Inferior parietal cortex (tissue), 1 donor: ENCODE data around the gene HAUS6.
"Not testable (repeated sequence)": the region's sequence is repeated elsewhere in the genome, so short reads cannot be mapped to it uniquely, and the experiment has no call there.

ENCODE experiments used
- DNase-seq: peaks from one replicate; pipeline ENCODE4 v3.0.0-alpha.2; 2016; ENCODE audit errors: extremely low spot score

HAUS6 gene

DNA sequence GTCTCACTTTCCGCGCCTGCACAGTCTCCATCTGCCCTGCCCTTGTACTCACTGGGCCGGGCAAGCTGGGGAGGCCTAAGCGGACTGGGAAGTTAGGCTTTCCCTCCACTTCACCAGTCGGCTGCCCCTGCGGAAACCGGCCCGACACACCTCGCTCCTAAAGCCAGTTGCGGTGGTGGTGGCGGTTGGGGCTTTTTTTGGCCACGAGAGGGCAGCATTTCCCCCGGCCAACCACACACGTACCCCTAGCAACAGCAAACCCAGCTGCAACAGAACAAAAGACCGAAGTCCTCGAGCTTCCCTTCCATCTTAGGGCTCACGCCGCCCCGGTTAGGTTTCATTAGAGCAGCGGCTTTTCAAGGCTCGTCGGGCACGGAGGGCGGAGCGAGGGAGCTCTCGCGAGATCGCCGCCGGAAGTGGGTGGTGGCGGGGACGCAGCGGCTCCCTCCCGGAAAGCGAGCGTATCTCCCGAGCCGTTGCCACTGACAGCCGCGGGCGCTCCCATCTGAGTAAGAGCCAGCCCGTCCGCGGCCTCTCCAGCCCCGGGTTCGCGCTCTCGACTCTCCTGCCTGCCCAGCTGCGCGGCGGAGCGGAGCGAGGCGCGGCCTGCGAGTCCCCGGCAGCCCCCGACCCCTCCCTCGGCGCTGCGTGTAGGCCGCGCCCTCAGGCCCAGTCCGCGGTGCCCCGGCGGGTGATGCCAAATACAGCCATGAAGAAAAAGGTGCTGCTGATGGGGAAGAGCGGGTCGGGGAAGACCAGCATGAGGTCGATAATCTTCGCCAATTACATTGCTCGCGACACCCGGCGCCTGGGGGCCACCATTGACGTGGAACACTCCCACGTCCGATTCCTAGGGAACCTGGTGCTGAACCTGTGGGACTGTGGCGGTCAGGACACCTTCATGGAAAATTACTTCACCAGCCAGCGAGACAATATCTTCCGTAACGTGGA lies 53.5 kb downstream of the HAUS6 start, which contains the start of gene RRAGA:
Gene RRAGA, plus strand, starts transcription at position 462 of the 951 bp plus-strand sequence. Its CDS starts 233 bp downstream, at position 695.
- DNase-seq = peak; percentile 94

DNA sequence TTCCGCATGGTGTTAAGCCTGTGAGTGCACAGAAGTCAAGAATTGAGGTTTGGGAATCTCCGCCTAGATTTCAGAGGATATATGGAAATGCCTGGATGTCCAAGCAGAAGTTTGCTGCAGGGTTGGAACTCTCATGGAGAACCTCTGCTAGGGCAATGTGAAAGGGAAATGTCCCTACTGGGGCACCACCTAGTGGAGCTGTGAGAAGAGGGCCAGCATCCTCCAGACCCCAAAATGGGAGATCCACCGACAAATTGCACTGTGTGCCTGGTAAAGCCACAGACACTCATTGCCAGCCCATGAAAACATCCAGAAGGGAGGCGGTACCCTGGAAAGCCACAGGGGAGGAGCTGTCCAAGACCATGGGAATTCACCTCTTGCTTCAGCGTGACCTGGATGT lies 66.1 kb downstream of the HAUS6 start:
- DNase-seq = no peak

GRCh38 chr9:19033015-19033414 lies 69.7 kb downstream of the HAUS6 start, which contains the start of gene SAXO1:
TSS of gene SAXO1 (minus strand) at chr9:19033209. CDS start at chr9:19032908, 301 bp downstream.
- DNase-seq = no peak

- no peak for DNase-seq
Measured at GRCh38 chr9:19032406-19032805, 70.3 kb downstream of the HAUS6 start.

GRCh38 chr9:19030899-19031298 lies 71.8 kb downstream of the HAUS6 start:
- DNase-seq = no peak

- peak; percentile 83 for DNase-seq
Measured at GRCh38 chr9:19028835-19029451, 73.8 kb downstream of the HAUS6 start.

GRCh38 chr9:19027825-19028224 lies 74.9 kb downstream of the HAUS6 start:
- no peak for DNase-seq

DNA sequence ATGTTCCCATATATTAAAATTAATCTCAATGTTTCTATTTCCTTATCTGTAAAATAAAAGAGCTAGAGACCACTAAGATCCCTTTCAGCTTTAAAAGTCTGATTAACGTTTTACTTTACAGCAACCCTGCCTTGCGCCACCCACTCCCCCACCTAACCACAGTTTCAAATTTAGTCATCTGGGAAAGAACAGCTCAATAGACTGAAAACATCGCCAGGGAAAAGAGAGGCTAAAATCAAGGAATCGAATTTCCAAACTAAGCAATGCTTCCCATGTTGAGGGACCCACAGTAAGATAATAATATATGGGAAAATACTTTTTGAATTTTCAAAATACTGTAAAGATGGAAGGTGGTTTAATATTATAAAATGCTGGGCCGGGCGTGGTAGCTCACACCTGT lies 76.3 kb downstream of the HAUS6 start:
- no peak for DNase-seq

GRCh38 chr9:19023078-19023477 lies 79.6 kb downstream of the HAUS6 start:
- DNase-seq = no peak

DNA sequence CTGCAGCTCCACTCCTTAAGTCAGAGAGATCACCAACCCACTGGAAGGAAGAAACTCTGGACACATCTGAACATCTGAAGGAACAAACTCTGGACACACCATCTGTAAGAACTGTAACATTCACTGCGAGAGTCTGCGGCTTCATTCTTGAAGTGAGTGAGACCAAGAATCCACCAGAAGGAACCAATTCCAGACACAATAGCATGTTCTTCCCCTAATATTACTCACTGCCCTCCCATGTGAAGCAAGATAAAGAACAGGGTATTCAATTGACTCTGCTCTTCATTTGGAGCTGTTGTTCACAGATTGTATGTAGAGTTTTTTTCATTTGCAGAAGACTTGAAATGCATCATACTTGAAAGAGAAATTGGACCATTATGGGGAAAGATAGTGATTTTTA lies 80.5 kb downstream of the HAUS6 start:
- no peak for DNase-seq

DNA sequence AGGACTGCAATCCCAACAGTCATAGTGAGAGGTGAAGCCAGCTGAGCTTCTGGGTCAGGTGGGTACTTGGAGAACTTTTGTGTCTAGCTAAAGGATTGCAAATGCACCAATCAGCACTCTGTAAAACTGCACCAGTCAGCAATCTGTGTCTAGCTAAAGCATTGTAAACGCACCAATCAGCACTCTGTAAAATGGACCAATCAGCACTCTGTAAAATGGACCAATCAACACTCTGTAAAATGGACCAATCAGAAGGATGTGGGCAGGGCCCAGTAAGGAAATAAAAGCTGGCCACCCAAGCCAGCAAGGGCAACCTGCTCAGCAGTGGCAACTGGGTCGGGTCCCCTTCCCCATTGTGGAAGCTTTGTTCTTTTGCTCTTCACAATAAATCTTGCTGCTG lies 81.1 kb downstream of the HAUS6 start:
- not testable (repeated sequence) for DNase-seq

DNA sequence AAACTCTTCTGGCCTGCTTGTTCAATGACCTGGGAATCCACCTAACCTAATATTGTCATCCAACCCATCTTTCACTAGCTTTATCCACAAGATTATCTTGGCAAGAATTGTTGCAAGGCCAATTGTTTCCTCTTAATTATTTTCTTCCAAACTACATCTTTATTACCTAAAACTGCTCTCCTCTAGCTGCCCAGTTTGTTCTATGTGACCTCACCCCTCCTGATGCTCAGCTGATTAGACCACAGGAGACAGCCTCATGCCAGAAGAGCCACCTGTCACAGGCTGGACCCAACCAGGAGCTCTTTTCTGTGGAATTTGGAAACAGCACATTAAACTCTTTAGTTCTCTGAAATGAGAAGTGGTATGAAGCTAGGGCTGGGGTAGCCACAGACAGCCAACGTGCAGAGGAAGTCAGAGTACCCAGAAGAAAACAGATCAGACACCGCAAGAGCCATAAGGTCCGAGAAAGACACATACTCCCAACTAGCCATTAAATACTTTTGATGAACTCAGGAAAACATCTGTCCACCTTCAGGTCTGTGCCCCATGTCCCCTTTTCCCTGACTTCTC lies 81.7 kb downstream of the HAUS6 start:
- no peak for DNase-seq

- no peak for DNase-seq
Measured at GRCh38 chr9:19018201-19018600, 84.5 kb downstream of the HAUS6 start.

DNA sequence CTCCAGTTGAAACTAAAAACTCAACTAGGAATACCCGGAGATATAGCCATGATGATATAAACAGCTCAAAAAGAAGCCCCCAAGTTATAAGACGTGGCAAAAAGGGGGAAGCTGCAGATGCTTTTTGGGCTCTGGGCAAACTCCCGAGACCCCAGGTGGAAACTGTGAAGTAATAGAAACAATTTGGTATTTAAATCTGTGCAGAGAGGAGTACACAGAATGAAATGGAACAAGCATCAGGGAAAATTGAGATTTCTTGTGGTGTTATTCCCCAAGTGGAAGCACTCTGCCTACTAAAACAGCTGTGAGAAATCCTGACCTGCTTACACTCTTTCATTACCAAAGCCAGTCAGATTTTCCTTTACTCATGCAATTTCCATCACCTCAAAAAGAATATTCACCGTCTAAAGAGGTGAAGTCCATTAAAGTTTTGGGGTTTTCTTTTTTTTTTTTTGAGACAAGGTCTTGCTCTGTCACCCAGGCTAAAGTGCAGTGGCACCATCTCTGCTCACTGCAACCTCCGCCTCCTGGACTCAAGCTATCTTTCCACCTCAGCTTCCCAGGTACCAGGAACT lies 93.2 kb downstream of the HAUS6 start:
- DNase-seq = no peak
